RCC 7860 (cell line): Measurements from ENCODE around the gene ZNF672.
"Not testable (repeated sequence)": the region's sequence is repeated elsewhere in the genome, so short reads cannot be mapped to it uniquely, and the experiment has no call there.

Experiments
- DNase-seq: peaks from one replicate; pipeline ENCODE4 v3.0.0-alpha.2; 2015; ENCODE audit warnings: low spot score
- FAIRE-seq: peaks from 2 replicates; lab custom pipeline; 2012; peaks lifted over from hg19 to GRCh38; lab: Jason Lieb, UNC

Gene ZNF672

GRCh38 chr1:248812736-248813425 lies 25.1 kb upstream of the ZNF672 start:
- FAIRE-seq (no peak), DNase-seq (no peak)

- FAIRE-seq (no peak), DNase-seq (no peak)
Measured at GRCh38 chr1:248813546-248813945, 24.5 kb upstream of the ZNF672 start.

- FAIRE-seq (no peak), DNase-seq (no peak)
Measured at GRCh38 chr1:248814351-248814750, 23.7 kb upstream of the ZNF672 start.

GRCh38 chr1:248815407-248816034 lies 22.5 kb upstream of the ZNF672 start:
- no peak for FAIRE-seq

GRCh38 chr1:248816042-248816851 lies 21.8 kb upstream of the ZNF672 start:
- DNase-seq (no peak), FAIRE-seq (no peak)

More at GRCh38 chr1:248815407-248816034, 22.5 kb upstream of the ZNF672 start:
- DNase-seq: no peak

GRCh38 chr1:248817065-248817464 lies 21.0 kb upstream of the ZNF672 start:
- no peak for FAIRE-seq
- DNase-seq: no peak

- DNase-seq (no peak), FAIRE-seq (no peak)
Measured at GRCh38 chr1:248818505-248819374, 19.3 kb upstream of the ZNF672 start.

GRCh38 chr1:248820041-248820585 lies 17.9 kb upstream of the ZNF672 start:
- DNase-seq: no peak
- FAIRE-seq: no peak

- FAIRE-seq (peak; percentile 86), DNase-seq (peak; percentile 99)
Measured at GRCh38 chr1:248821101-248821500, 16.9 kb upstream of the ZNF672 start.

- no peak for DNase-seq
- no peak for FAIRE-seq
Measured at GRCh38 chr1:248821641-248822040, 16.4 kb upstream of the ZNF672 start.

GRCh38 chr1:248822148-248823032 lies 15.6 kb upstream of the ZNF672 start:
- DNase-seq (peak; percentile 48), FAIRE-seq (no peak)

- FAIRE-seq (no peak), DNase-seq (peak; percentile 87)
Measured at GRCh38 chr1:248823517-248824001, 14.5 kb upstream of the ZNF672 start.

- no peak for DNase-seq
- no peak for FAIRE-seq
Measured at GRCh38 chr1:248824301-248824700, 13.7 kb upstream of the ZNF672 start.

GRCh38 chr1:248824701-248825100 lies 13.3 kb upstream of the ZNF672 start:
- no peak for DNase-seq
- no peak for FAIRE-seq

- FAIRE-seq (no peak), DNase-seq (no peak)
Measured at GRCh38 chr1:248825136-248825535, 12.9 kb upstream of the ZNF672 start.

GRCh38 chr1:248825573-248825908 lies 12.5 kb upstream of the ZNF672 start:
- DNase-seq (no peak), FAIRE-seq (no peak)

- FAIRE-seq: peak; percentile 22
- DNase-seq: peak; percentile 94
Measured at GRCh38 chr1:248825909-248826760, 11.9 kb upstream of the ZNF672 start, which contains the start of gene SH3BP5L. TSS of gene SH3BP5L (minus strand) at chr1:248825915. CDS start at chr1:248824935, 980 bp downstream.

GRCh38 chr1:248828845-248829244 lies 9.2 kb upstream of the ZNF672 start:
- DNase-seq: peak; percentile 83
- no peak for FAIRE-seq

- FAIRE-seq, DNase-seq: not testable (repeated sequence)
Measured at GRCh38 chr1:248830718-248831017, 7.4 kb upstream of the ZNF672 start.
